B cell (primary cell): ENCODE measurements around the gene TTF2.

Source experiments
- CTCF ChIP-seq: fragments of 200-600 bp; IDR thresholded peaks from one replicate; pipeline ENCODE4 v1.8.0; 2022; ENCODE audit warnings: antibody characterized with exemption, mild to moderate bottlenecking
- EZH2 ChIP-seq: IDR thresholded peaks from 2 replicates; pipeline ENCODE4 v1.6.1; 2012; ENCODE audit warnings: borderline replicate concordance, low read depth, mild to moderate bottlenecking, moderate library complexity, low read length; ENCODE audit not compliant: insufficient read depth, poor library complexity, severe bottlenecking

- TF ChIP-seq CTCF (no peak), EZH2 (no peak)
These were observed 21.9 kb upstream of the TTF2 start for GRCh38 chr1:117038236-117038635.
